ENCODE measurements around the gene GATAD2A. TPM values are rescaled to one million over a fixed set of nuclear protein-coding genes. Genes with fewer than 3 reads are reported as not detected.

Gene GATAD2A
- total and polyA plus RNA-seq, 2 of the 8 experiments (the other 6 are each of a cell fraction or from before 2014, with no cell fraction given) = 38.4 to 205 TPM

- TF ChIP-seq SP4 (IDR thresholded peaks at IDR 0.05; ENCODE audit: low read length) (no peak), ZNF274 (IDR thresholded peaks at IDR 0.05; ENCODE audit: borderline replicate concordance, extremely low read depth, low read length) (no peak), TBP (IDR thresholded peaks at IDR 0.05; ENCODE audit: low read depth, low read length) (no peak)
Measured at GRCh38 chr19:19487950-19488874, 82.7 kb downstream of the GATAD2A start (continued).

Measured in H1 (cell line).